MV-4-11 (cell line): ENCODE measurements around the gene TIMP2.
"Not testable (repeated sequence)": the region's sequence is repeated elsewhere in the genome, so short reads cannot be mapped to it uniquely, and the experiment has no call there.

ENCODE experiments used
- DNase-seq: peaks from one replicate; lab custom pipeline; 2025; lab: John Stamatoyannopoulos, UW

TIMP2 gene

DNA sequence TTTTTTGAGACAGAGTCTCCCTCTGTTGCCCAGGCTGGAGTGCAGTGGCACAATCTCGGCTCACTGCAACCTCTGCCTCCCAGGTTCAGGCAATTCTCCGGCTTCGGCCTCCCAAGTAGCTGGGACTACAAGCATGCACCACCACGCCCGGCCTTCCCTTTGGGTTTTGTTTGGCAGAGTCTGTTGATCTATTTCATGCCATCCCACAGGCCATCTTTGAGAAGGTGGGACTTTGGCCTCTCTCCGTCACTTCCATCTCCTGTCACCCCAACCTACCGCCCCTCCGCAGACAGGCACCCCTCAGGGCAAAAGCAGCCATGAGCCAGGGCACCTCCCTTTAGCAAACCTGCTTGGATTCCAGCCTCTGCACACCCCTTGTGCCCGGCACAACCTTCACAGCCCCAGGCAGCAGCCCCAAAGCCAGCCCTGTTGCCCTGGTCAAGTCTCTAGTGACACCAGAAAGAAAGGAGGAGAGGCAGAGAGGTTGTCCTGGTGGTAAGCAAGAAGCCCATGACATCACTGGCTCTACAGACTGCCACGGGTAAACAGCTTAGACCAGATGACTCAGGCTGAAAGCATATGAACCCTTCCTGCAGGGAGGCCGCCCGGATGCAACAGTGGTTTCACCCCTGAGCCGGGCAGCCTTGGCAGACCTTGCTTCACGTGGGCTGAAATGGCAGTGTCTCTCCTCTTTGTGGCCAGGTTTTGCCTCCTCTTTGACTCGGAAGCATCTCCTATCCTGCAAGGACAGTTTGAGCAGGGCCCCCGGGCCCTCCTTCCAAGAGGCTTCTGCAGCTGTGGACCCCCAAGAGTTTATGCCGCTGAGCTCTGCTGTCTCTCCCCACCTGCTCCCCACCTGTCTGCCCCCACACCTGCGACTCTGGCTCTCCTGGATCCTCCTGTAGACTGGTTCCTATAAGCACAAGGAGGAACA is 8.1 kb upstream of the TIMP2 start:
- peak; percentile 90 for DNase-seq

DNA sequence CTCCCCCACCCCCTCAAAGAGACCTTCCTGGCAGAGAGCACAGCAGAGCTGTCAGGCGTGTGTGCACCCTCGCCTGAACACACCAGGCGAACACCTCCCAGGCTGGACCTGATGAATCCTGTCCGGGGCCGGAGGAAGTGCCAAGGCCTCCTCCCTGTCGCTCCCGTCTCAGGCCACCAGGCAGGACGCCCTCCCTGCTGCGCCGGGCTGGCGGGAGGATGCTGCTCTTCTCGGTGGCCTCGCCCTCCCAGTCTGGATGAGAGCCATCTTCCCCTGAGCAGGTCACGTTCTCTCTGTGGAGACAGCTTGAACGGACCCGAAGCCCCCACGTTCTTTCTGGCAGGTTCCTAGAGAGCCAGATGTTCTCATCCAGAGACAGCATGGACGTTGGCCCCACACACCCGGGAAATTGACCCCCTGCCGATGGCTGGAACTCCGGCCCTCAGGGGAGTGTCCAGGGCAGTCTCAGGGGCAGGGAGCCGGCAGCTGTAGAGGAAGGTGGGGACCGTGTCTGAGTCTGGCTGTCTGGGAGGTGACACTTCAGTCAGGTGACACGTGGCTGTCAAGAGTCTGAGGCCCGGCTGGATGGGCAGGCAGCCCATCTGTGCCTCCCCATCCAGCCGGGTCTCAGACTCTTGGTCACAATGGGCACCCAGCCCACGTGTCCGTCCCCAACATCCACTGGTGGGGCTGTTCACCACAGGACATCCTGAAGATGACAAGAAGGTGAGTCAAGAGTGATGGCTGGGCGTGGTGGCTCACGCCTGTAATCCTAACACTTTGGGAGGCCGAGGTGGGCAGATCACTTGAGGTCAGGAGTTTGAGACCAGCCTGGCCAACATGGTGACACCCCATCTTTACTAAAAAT is 5.0 kb upstream of the TIMP2 start:
- no peak for DNase-seq

DNA sequence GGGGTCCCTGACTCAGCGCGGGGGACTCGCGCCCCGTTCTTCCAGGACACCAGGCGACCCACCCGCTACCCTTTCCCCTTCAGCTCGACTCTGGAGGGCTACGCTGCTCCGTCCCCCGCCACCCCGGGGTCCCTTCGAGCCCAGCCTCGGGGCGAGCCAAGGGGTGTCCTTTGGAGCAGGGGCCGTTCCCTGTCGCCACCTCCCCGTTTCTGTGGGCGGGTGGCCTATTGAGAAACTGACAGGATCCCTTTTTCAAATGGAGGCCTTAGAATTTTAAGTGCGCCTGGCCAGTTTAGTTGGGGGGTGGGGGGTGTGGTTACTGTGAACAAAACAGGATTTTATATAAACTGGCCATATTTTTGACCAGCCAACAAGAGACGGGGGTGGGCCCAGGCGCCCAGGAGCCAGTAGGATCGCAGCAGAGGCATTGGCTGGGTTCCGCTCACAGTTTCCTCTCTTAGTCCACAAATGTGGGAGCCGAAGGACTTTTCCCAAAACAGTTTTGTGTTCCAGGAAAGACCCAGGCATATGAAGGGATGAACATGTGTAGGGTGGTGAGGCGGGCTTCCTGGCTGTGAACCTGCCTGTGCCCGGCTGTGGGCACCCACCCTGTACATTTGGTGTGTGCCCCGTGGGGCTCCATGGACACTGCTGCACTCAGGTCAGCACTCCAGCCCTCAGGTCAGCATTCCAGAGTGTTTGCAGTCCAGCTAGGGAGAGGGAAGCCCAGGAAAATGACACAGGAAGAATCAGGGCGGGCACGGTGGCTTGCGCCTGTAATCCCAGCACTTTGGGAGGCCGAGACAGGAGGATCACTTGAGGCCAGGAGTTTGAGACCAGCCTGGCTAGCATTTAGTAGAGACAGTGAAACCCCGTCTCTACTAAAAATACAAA is 722 bp upstream of the TIMP2 start:
- DNase-seq = peak; percentile 8

DNA sequence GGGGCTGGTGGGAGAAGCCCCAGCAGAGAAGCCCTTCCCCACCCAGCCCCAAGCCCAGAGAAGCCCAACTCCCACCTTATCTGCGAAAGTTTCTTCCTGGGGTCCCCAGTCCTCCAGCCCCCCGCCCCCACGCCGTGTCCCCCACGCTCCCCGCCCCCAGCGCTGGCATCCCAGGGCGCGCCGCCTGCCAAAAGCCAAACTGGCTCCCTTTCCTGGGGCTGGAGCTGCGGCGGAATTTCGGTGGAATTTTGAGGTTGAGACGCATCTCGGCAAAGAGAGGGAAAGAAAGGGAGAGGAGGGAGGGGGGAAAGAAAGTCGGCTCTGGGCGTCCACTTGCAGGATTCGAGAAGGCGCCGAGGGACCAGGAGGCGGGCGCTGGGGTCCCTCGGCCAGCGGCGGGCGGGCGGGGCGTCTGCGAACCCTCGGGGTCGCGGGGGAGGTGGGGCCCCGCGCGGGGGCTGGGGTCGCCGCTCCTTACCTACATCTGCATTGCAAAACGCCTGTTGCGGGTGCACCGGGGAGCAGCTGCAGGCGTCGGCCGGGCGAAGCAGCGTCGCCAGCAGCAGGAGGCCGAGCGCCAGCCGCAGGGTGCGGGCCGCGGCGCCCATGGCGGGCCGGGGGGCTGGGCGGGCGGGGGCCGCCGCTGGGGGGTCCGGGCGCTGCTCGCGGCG is 571 bp downstream of the TIMP2 start:
- DNase-seq = no peak

DNA sequence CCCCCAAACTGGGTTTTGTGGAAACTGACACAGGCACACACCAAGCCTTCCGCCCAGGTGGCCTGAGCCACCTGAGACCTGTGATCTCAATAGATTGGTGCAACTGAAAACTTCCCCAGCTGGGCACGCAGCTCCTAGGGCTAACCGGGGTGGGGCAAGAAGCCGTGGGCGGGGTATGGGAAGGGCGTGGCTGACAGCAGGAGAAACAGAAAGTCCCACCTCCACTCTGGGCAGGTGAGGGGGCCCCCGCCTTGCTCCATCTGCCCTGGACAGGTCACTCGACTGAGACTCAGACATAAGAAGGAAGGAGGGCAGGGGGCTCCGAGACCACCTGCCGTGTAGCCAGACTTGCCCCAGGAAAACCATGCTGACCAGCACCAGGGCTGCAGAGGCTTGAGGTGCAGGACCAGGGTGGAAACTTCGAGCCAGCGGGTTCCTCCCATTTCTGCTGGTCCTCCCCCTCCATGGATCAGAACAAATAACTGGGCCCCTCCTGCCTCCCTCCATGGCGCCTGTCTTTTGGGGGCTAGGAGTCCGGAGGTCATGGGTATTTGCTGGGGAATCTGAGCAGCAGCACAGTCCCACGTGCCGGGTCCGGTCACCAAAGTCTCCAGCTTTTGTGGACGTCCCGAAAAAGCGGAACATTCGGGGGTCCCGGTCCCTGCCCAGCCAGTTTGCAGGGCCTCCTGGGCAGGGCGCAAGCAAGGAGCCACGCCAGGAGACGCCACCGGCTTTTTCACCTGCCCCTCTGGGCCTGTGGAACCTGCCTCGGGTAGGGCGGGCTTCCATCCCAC is 1.3 kb downstream of the TIMP2 start:
- DNase-seq = peak; percentile 10

DNA sequence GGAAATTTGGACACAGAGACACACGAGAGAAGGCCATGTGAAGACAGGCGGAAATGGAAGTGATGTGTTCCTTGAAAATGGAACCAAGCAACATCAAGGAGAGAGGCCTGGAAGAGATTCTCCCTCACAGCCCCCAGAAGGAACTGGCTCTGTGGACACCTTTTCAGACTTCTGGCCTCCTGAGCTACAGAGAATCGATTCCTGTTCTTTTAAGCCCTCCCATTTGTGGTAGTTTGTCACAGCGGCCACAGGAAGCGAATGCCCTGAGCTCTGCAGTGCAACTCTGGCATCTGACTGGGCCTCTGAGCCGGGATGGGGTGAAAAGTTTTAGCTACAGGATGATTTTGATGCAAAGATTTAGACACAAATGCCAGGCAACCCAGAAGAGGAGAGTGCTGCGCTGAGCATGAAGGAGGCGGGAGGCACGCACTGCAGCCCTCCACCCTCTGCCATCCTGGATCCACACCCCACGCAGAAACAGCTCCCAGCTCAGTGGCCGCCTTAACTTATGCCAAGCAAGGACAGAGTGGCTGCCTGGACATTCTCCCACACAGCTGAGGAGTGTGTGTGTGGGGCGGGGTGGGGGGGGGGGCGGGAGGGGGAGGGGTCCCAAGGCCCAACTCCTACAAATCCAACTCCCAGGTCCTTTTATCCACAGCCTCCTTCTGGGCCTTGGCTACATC is 2.2 kb downstream of the TIMP2 start:
- peak; percentile 90 for DNase-seq

DNA sequence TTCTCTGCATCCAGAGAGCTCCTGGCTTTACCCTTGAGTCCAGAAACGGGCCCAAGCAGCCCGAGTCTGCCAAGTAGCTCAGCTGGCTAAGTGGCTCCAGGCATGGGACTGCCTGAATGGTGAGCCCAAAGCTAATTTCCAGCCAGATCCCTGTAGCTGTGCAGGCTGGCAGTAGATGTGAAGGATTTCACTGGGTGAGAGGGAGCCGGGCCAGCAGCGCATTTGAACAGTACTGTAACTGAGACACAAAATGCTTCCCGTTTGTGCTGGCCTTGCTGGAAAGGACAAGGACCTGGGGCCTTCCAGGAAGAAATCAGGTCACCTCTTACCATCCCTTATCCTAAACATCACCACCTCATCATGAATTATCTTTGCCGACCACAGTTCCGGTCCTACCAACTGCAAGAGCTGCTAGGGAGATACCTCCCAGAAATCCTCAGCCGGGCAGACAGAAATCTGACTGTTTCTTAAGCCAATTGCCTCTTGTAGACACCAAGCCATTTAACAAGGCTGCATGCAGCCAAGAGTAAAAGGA is 3.7 kb downstream of the TIMP2 start:
- DNase-seq = no peak

DNA sequence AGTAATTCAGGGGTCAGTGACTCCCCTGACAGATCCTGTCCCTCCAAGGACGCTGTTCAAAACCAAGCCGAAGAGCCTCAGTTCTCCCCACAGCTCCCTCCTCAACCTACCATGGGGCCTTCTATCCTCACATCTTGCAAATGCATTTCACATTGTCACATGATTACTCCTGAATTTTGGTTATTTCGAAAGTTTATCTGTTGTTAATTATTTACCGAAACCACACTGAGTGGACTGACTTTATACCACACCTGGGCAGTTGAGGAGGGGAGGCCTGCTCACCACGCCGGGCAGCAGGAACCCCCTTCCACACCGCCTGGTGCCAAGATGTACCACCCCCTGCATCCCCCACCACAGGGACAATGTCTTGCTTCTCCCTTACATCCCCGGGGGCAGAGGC is 4.7 kb downstream of the TIMP2 start:
- DNase-seq = no peak

DNA sequence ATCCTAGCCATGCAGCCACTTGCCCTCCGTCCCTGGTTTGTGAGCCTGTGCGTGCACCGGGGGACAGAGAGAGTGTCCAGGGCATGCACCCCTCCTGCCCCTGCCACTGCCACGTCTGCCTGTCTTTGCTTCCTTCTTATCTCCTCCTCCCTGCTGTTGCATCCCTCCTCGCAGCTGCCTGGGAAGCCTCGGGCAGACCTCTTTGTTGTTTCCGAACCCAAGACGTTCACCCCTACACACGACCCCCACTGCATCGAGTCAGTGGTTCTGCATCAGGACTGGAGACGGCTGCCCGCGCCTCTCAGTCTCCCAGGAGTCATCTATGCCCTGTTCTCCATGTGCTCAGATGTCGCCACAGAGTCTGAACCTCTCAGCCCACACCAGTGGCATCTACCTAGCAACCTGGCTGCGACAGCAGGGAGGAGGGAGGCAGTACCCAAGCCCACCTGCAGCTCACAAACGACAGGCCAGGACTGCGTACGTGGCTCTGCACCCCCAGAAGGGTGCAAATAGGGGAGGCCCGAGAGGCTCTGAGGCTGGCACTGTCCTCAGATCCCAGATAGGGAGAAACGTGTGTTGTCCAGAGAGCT is 5.2 kb downstream of the TIMP2 start:
- no peak for DNase-seq

DNA sequence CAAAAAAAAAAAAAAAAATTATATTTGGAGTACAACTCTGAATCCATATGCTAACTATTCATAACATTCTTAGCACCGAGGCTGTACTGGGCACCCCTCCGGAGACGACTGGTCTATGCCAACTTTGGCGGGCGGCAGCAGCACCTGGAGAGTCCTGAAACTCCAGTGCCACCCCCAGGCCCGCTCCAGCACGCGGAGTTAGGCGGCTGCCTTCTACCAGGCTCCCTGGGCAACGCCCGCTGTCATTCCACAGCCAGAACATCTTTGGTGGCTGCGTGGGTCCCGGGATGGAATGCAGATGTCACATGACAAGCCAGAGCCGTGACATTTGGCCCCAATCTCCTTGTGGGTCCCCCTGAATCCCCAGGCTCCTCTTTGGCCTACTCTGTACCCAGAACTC is 6.2 kb downstream of the TIMP2 start:
- DNase-seq = no peak

DNA sequence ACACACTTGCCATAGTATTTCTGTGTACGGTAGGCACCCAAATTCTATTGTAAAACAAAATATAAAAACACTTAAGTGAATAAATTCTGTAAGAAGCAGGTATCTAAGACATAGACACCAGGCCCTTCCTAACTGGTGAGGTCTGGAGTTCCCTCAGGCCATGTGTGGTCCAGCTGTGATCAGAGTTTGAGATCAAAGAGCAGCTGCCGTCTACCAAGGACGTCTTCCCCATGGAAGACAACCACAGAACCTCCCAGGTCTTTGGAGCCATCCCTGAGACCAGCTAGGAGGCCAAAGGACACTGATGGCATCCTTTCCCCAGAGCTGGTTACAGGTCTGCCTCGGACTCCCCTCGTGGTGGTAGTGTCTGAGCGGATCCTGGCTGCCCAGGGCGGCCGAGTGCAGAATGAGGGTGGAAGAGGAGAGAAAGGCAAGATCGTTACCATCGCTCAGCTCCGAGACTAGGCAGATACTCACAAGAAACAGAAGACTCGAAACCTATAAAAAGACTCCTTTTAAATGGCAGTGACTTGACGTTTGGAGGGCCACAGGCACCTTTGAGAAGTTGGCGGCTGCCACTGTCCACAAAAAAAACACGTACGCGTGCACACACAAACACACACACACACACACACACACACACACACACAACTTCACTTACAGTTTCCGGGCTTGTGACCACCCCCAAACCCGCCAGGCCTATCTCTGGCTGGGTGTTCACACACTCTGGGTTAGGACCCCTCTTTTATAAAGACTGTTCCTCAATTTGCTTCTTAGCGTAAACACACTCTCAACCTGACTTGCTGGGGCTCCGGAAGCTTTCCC is 7.5 kb downstream of the TIMP2 start:
- DNase-seq = no peak

DNA sequence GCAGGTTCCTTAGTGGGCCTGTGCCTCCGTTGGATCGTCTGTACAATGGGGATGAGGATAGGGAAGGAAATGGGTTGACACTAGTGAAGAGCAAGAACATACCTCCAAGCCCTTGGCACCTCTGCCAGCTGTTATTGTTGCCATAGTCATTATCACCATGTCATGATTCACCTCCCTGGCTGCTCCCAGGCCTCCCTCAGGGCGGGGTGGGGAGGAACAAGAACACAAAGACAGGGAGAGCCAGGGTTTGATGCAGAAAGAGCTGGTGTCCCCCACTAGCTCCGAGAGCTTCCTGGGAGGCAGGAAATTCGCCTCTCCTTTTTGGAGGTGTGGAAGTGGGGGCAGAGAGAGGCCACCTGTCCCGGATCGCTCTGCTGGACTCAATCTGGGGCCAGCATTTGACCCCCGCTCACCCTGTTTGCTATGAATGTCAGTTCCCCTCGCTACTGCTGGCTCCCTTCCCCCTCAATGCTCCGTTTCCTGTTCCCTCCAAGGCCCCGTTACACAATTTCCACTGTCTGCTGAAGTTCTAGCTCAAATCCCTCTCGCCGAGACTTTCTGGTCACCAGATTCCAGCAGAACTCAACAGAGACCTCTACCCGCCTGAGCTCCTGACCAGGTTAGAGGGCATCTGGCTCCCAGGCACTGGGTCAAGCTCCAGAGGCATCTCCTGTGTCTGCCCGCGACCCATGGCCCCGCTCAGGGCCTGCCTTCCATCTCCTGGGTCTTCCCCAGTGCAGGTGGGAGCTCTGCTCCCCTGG is 9.1 kb downstream of the TIMP2 start:
- peak; percentile 83 for DNase-seq

DNA sequence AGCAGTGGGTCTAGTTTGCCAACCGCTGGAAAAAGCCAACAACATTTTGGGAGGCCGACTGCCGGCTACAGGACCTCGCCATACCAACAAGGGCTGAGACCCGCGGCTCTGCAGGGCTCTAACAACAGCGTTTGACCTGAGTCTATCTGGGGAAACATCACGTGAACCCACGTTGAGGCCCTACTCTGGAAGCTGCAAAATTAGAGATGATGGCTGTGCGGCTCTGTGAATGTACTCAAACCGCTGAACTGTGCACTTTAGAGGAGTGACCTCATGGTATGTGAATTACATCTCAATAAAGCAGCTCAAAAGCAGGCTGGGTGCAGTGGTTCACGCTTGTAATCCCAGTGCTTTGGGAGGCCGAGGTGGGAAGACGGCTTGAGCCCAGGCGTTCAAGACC is 12.1 kb downstream of the TIMP2 start:
- DNase-seq = no peak

DNA sequence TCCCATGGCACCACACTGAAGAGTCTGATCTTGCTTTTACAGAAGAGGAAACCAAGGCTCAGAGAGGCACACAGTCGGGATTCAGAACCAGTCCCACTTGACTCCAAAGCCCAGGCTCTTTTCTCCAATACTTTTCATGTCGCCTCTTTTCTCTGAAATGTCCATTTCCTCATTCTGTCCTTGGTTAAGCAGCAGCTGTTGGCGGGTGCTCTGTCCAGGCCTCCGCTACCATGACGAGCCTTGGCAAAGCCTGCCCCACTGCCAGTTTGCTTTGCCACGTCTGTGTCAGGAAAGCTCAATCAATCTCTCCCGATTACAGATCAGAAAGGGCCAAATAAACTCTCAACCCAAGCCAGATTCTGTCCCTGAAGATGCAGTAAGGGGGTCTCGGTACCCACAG is 13.1 kb downstream of the TIMP2 start:
- peak; percentile 62 for DNase-seq

DNA sequence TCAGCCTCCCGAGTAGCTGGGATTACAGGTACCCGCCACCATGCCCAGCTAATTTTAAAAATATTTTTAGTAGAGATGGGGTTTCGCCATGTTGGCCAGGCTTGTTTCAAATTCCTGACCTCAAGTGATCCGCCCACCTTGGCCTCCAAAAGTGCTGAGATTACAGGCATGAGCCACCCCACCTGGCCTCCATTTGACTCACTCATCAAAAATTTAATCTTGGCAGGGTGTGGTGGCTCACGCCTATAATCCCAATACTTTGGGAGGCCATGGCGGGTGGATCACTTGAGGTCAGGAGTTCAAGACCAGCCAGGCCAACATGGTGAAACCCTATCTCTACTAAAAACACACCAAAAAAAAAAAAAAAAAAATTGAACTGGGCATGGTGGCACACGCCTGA is 13.6 kb downstream of the TIMP2 start:
- DNase-seq = not testable (repeated sequence)

DNA sequence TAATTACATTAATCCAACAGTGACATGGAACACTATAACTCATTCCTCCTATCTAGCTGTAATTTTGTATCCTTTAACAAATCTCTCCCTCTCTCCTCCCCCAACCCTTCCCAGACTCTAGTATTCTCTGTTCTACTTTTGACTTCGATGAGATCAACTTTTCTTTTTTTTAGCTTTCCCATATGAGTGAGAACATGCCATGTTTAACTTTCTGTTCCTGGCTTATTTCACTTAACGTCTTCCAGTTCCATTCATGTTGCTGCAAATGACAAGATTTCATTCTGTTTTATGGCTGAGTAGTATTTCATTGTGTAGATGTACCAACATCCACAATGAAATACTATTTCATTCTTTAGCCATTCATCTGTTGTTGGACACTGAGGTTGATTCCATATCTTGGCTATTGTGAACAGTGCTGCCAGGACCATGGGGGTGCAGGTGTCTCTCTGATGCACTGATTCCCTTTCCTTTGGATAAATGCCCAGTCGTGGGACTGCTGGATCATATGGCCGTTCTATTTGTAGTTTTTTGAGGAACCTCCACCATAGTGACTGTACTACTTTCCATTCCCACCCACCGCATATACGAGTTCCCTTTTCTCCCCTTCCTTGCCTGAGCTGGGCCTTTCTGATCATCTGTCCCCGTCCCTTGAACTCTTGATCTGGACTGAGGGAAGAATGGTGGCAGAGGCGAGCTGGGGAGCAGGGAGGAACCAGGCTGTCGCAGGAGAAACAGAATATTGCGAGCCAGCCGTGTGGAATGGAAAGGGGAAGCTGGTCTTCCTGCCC is 14.5 kb downstream of the TIMP2 start:
- DNase-seq = peak; percentile 92

DNA sequence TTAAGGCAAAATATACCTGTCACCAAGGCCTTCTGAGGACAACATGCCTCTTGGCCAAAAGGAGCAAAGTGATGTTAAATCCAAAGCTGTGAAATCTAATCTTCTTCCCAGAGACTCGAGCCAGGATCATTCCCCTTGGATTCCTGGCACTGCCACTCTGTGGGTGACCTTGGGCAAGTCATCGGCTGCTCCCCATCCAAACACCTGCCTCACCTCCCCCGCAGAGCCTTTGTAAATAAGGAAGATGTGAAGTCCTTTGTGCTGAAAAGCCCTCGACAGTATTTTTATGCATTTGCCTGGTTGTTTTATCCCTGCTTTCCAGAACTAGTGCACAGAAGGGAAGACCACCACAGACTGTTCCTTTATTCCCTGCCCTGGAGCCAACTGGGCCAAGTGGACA is 16.8 kb downstream of the TIMP2 start:
- no peak for DNase-seq
